Neural progenitor cell (in vitro differentiated cells): ENCODE measurements around the gene AZU1. TPM values are rescaled to one million over a fixed set of nuclear protein-coding genes. Genes with fewer than 3 reads are reported as not detected.

ENCODE experiments used
- DNase-seq: peaks from one replicate; pipeline ENCODE4 v3.0.0-alpha.2; 2016; ENCODE audit warnings: low spot score
- H2AFZ ChIP-seq: fragments of 200-600 bp; sonication (generic); replicated peaks from 2 replicates; pipeline ENCODE4 v1.6.1; 2016; ENCODE audit warnings: antibody characterized with exemption
- H3F3A ChIP-seq: fragments of 200-600 bp; sonication (generic); 2 replicates; pipeline ENCODE4 v1.6.1; 2016; ENCODE audit warnings: antibody characterized with exemption, low read depth
- H3K27ac ChIP-seq: fragments of 200-600 bp; sonication (generic); 2 replicates; pipeline ENCODE4 v1.5.1; 2016; ENCODE audit warnings: mild to moderate bottlenecking
- H3K27me3 ChIP-seq: fragments of 200-600 bp; sonication (generic); 2 replicates; pipeline ENCODE4 v1.6.1; 2016; ENCODE audit warnings: mild to moderate bottlenecking, moderate library complexity
- H3K36me3 ChIP-seq: fragments of 200-600 bp; sonication (generic); 2 replicates; pipeline ENCODE4 v1.5.1; 2016
- H3K4me1 ChIP-seq: fragments of 200-600 bp; sonication (generic); 2 replicates; pipeline ENCODE4 v1.6.1; 2016; ENCODE audit warnings: mixed run types
- H3K4me2 ChIP-seq: fragments of 200-600 bp; sonication (generic); 2 replicates; pipeline ENCODE4 v1.6.1; 2016
- H3K4me3 ChIP-seq: fragments of 200-600 bp; sonication (generic); 2 replicates; pipeline ENCODE4 v1.5.1; 2016
- H3K79me2 ChIP-seq: fragments of 200-600 bp; sonication (generic); 2 replicates; pipeline ENCODE4 v1.6.1; 2016; ENCODE audit warnings: low read depth
- H3K9ac ChIP-seq: fragments of 200-600 bp; sonication (generic); 2 replicates; pipeline ENCODE4 v1.6.1; 2016
- H3K9me3 ChIP-seq: fragments of 200-600 bp; sonication (generic); 2 replicates; pipeline ENCODE4 v1.5.1; 2016; ENCODE audit warnings: low read depth
- H4K20me1 ChIP-seq: fragments of 200-600 bp; sonication (generic); 2 replicates; pipeline ENCODE4 v1.6.1; 2016; ENCODE audit warnings: low read depth
- H3K27ac Mint-ChIP-seq: 3 replicates; pipeline ENCODE4 v1.8.0; 2021; ENCODE audit warnings: mixed read lengths
- H3K27me3 Mint-ChIP-seq: 2 replicates; pipeline ENCODE4 v1.8.0; 2022; ENCODE audit warnings: low read depth, mild to moderate bottlenecking, inconsistent platforms, moderate library complexity, mixed read lengths; ENCODE audit not compliant: insufficient read depth
- H3K36me3 Mint-ChIP-seq: 3 replicates; pipeline ENCODE4 v1.8.0; 2021; ENCODE audit warnings: mixed read lengths
- H3K4me1 Mint-ChIP-seq: 3 replicates; pipeline ENCODE4 v1.8.0; 2021; ENCODE audit warnings: mixed read lengths
- H3K4me3 Mint-ChIP-seq: 3 replicates; pipeline ENCODE4 v1.8.0; 2021; ENCODE audit warnings: mild to moderate bottlenecking, moderate library complexity, mixed read lengths
- H3K9me3 Mint-ChIP-seq: 3 replicates; pipeline ENCODE4 v1.8.0; 2020; ENCODE audit warnings: mixed read lengths
- CTCF ChIP-seq: fragments of 200-600 bp; sonication (generic); IDR thresholded peaks from 2 replicates; pipeline ENCODE4 v1.5.1; 2017; ENCODE audit warnings: antibody characterized with exemption, mild to moderate bottlenecking
- EZH2 ChIP-seq: fragments of 200-600 bp; sonication (generic); IDR thresholded peaks from 2 replicates; pipeline ENCODE4 v1.6.1; 2017; ENCODE audit warnings: antibody characterized with exemption, mild to moderate bottlenecking, moderate library complexity
- EZH2phosphoT487 ChIP-seq: fragments of 200-600 bp; sonication (generic); IDR thresholded peaks from 2 replicates; pipeline ENCODE4 v1.6.1; 2017; ENCODE audit warnings: antibody characterized with exemption
- total RNA-seq: library from RNA; depleted of rRNA; stranded (reverse); fragments of >200 nt; gene quantifications from 2 replicates; pipeline ENCODE4 v1.2.3, GENCODE V29; 2015; ENCODE audit warnings: low replicate concordance

Gene AZU1
- total RNA-seq, 1 donor from 2014 or later, result 1.0 TPM

GRCh38 chr19:855566-856120, 28.0 kb downstream of the AZU1 start:
- Histone ChIP-seq H3K4me3 (no peak overlapping the region), H4K20me1 (no peaks in the 10 kb centered on the region), H2AFZ (no peak overlapping the region), H3K36me3 (no peaks in the 10 kb centered on the region), H3K4me1 (no peaks in the 10 kb centered on the region), H3K9me3 (no peaks in the 10 kb centered on the region), H3K27ac (no peak overlapping the region), H3F3A (peaks cover 6% of the 10 kb centered on the region), H3K4me2 (no peak overlapping the region), H3K9ac (no peak overlapping the region), H3K79me2 (no peaks in the 10 kb centered on the region), H3K27me3 (peaks cover 31% of the 10 kb centered on the region)
- H3K4me1 Mint-ChIP-seq, result no peaks in the 10 kb centered on the region
- peaks cover 21% of the 10 kb centered on the region for H3K27me3 Mint-ChIP-seq
- H3K27ac Mint-ChIP-seq, result no peak overlapping the region
- TF ChIP-seq EZH2phosphoT487 (no peak), CTCF (no peak), EZH2 (no peak)
- no peaks in the 10 kb centered on the region for H3K9me3 Mint-ChIP-seq
- no peak for DNase-seq
- H3K4me3 Mint-ChIP-seq, result no peak overlapping the region
- H3K36me3 Mint-ChIP-seq, result no peaks in the 10 kb centered on the region

- Histone ChIP-seq H3K4me1 (no peaks in the 10 kb centered on the region), H3F3A (peaks cover 14% of the 10 kb centered on the region), H2AFZ (no peak overlapping the region), H3K4me3 (no peak overlapping the region), H3K27ac (no peak overlapping the region), H4K20me1 (peaks cover 3% of the 10 kb centered on the region), H3K79me2 (no peaks in the 10 kb centered on the region), H3K27me3 (peaks cover 58% of the 10 kb centered on the region), H3K36me3 (no peaks in the 10 kb centered on the region), H3K9me3 (no peaks in the 10 kb centered on the region), H3K4me2 (no peak overlapping the region), H3K9ac (no peak overlapping the region)
- Mint-ChIP-seq H3K4me1 (peaks cover 4% of the 10 kb centered on the region), H3K36me3 (no peaks in the 10 kb centered on the region), H3K27me3 (peaks cover 30% of the 10 kb centered on the region), H3K4me3 (peak overlapping the region; percentile 59), H3K27ac (no peak overlapping the region), H3K9me3 (no peaks in the 10 kb centered on the region)
- TF ChIP-seq EZH2, result no peak
- DNase-seq, result no peak
Measured at GRCh38 chr19:858284-858683, 30.6 kb downstream of the AZU1 start.

GRCh38 chr19:858868-859843, 31.5 kb downstream of the AZU1 start, which contains the start of gene CFD:
Gene CFD (plus strand): TSS chr19:859664. CDS start chr19:859690, 26 bp downstream.
- H3K27me3 Mint-ChIP-seq, result peaks cover 35% of the 10 kb centered on the region
- DNase-seq, result no peak
- H3K27me3 ChIP-seq, result peaks cover 61% of the 10 kb centered on the region

More at GRCh38 chr19:858868-859843, 31.5 kb downstream of the AZU1 start, which contains the start of gene CFD:
- Histone ChIP-seq H3K27ac (no peak within 1 kb of the TSS), H3K36me3 (no peaks in the 10 kb centered on the region), H3K79me2 (no peaks in the 10 kb centered on the region), H3F3A (peaks cover 22% of the 10 kb centered on the region), H4K20me1 (peaks cover 5% of the 10 kb centered on the region), H3K9ac (no peak within 1 kb of the TSS), H3K9me3 (no peaks in the 10 kb centered on the region), H3K4me1 (no peaks in the 10 kb centered on the region), H3K4me3 (peak within 1 kb of the TSS; percentile 42), H2AFZ (no peak within 1 kb of the TSS), H3K4me2 (peak within 1 kb of the TSS; percentile 75)
- peaks cover 4% of the 10 kb centered on the region for H3K4me1 Mint-ChIP-seq
- H3K4me3 Mint-ChIP-seq, result peak within 1 kb of the TSS; percentile 59
- H3K9me3 Mint-ChIP-seq, result no peaks in the 10 kb centered on the region
- no peak within 1 kb of the TSS for H3K27ac Mint-ChIP-seq
- H3K36me3 Mint-ChIP-seq, result no peaks in the 10 kb centered on the region
- TF ChIP-seq EZH2 (no peak), CTCF (no peak)
